KOPT-K1 (cell line): ENCODE measurements around the gene IL1A.

ENCODE experiments used
- H3K27ac ChIP-seq: fragments of 200-600 bp; sonication (generic); 2 replicates; pipeline ENCODE4 v1.5.1; 2016; ENCODE audit warnings: antibody characterized with exemption, mild to moderate bottlenecking, low read depth, low read length; ENCODE audit not compliant: poor library complexity, severe bottlenecking
- H3K36me3 ChIP-seq: fragments of 200-600 bp; sonication (generic); 2 replicates; pipeline ENCODE4 v1.5.1; 2017; ENCODE audit warnings: antibody characterized with exemption, mild to moderate bottlenecking, low read length, moderate library complexity; ENCODE audit not compliant: insufficient read depth
- H3K9me3 ChIP-seq: fragments of 200-600 bp; sonication (generic); 2 replicates; pipeline ENCODE4 v1.5.1; 2017; ENCODE audit warnings: antibody characterized with exemption, low read length, mild to moderate bottlenecking; ENCODE audit not compliant: insufficient read depth, poor library complexity, severe bottlenecking

Gene IL1A

DNA sequence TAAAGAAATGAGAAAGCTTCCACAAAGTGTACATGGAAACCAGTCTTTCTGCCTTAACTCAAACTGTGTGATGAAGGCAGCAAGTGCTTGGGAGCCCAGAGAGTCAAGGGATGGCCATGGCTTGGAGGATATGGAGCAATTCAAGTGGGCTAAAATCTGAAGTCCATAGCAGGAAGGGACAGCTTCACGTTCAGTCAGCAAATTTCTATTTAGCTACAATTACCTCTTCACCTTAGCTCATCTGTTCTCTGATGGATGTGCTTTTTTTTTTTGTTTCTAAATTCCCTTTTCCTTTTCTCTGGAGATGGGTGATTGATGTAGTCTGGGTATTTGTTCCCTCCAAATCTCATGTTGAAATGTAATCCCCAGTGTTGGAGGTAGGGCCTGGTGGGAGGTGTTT is 4.9 kb upstream of the IL1A start:
- Histone ChIP-seq H3K9me3 (no peaks in the 10 kb centered on the region), H3K27ac (no peak overlapping the region), H3K36me3 (no peaks in the 10 kb centered on the region)

DNA sequence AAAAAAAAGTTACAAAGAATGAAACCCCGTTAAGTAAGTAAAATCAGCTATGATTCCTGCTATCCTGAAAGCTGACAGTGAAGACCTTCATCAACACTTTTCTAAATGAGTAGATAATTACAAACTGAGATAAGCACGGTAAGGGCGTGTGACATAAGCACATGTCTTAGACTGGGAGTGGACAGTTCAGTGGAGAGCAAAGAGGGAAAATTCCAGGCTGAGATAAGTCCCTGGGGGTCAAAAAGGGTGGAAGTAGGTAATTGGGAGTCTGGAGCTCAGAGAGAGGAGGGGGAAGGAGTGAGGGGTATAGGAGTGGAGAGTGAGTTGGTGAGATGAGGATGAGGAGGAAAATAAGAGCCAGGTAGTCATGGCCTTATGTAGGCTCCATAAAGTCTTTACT is 4.4 kb upstream of the IL1A start:
- H3K36me3 ChIP-seq, result no peaks in the 10 kb centered on the region
- no peaks in the 10 kb centered on the region for H3K9me3 ChIP-seq
- no peak overlapping the region for H3K27ac ChIP-seq

DNA sequence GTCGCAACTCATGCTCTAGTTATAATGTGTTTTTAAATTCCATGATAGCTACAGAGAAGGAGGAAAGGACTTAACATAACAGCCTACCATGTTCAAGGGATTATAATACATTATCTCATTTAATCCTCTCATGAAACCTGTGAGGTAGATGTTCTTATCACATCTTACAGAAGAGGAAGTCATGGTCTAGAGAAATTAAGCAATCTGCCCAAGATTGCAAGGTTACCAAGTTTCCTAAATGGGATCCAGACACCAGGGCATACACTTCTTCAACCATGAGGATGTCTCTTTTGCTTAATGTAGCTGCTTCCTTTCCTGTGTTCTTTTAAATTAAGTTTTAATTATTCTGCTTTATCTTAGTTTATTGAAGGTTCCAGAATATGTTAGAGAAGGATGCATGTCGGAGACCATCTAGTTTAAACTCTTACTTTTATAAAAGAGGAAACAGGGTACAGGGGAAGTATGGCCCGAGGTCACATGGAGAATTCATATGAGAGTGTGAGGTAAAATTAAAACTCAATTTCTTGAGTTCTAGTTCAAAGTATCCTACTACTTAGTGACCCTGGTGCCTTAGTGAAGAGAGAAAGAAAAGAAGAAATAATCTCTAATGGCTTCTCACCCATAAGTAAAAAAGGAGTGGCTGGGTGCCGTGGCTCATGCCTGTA is 3.6 kb upstream of the IL1A start:
- Histone ChIP-seq H3K9me3 (no peaks in the 10 kb centered on the region), H3K27ac (no peak overlapping the region), H3K36me3 (no peaks in the 10 kb centered on the region)

DNA sequence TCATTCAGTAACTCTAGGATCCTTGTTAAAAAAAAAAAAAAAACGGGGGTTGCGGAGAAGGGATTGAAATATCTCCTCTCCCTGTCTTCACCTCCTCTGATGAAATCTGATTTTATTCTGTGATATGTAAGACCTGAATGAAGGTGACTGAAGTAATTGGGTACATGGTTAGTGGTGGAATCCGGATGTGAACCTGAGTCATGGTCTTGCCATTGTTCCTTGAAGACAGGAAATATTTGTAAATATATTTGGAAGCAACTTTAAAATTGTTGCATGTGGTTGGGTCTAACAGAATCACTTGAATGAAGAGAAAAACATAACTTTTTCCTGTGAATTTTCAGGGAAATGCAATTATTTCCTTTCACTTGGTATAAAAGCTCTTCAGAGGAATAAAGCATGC is 3.0 kb upstream of the IL1A start:
- no peaks in the 10 kb centered on the region for H3K36me3 ChIP-seq
- no peak overlapping the region for H3K27ac ChIP-seq
- no peaks in the 10 kb centered on the region for H3K9me3 ChIP-seq

DNA sequence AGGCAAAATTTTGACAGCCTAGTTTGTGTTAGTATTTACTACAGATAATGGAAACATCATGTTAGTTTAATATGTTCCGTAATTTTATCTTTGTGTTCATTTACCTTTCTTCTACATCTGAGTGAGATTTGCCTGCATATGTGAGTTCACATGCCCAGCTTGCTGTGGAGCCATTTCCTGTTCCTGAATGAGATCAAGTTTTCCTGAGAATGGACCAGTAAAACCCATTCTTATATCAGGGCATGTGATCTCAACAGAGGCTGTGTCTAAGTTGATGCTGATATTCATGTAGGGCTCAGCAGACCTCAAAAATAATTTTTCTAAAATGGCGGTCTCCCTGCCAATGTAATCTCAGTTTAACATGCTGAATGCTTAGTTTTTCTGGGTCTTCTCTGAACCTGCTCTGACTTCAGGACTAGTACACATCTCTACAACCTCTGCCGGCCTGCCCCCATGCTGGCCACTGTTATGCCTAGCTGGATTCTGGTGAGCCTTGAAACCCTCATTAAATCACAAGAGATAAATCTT is 1.0 kb downstream of the IL1A start:
- Histone ChIP-seq H3K36me3 (no peaks in the 10 kb centered on the region), H3K27ac (no peak overlapping the region), H3K9me3 (no peaks in the 10 kb centered on the region)

DNA sequence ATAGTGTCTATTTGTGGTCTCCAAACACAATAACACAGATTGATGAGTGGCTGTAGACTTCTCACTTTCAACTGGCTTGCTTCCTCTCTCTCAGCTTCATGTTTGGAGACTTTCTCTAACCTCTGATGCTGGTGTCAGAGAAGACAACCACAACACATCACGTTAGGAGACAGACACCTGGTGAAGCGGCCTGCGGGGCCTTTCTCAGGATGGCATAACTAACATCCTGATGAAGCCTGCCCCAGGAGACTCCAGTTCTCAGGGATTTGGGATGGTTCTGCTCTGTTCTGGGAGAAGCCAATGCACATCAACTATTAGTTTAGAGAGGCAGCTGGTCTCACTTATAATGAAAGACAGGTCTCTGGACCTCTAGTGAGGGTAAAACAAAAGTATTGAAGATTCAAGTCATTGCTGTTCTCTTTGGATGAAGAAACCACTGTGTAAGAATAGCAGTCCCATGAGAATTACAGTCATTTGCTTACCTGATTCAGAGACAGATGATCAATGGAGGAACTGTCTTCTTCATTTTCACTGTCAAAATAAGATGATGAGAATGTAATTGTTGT is 2.0 kb downstream of the IL1A start:
- no peak overlapping the region for H3K27ac ChIP-seq
- H3K9me3 ChIP-seq, result no peaks in the 10 kb centered on the region
- H3K36me3 ChIP-seq, result no peaks in the 10 kb centered on the region

DNA sequence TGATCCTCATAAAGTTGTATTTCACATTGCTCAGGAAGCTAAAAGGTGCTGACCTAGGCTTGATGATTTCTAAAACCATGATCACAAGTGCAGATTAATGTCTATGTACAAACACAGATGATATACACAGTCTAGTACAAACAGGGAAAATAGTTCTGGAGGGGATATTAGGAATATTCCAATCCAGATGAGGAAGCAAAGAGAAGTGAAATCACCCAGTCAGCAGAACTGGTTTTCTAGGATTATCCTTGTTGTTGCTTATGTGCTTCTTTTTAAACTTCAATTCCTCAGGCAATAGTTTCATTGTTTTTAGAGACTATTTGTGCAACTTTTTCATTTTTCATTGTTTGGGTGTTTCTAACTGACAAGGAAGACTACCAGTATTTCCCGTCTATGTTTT is 4.7 kb downstream of the IL1A start:
- Histone ChIP-seq H3K27ac (no peak overlapping the region), H3K36me3 (no peaks in the 10 kb centered on the region), H3K9me3 (no peaks in the 10 kb centered on the region)

DNA sequence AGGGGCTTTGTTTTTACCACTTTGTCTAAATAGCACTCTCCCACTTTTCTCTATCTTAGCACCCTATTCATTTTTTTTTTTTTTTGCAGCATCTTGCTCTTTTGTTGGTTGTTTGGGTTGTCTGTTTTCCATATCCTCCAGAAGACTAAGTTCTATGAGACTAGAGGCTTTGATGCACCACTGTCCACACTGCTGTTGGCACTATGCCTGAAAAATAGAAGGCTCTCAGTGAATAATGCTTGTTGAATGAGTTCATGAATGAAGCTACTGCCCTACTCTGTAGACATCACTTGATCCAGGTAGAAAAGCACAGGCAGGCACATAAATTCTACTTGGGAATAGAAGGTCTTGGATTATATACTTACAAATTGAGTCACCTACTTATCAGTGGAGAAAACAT is 7.3 kb downstream of the IL1A start:
- Histone ChIP-seq H3K36me3 (no peaks in the 10 kb centered on the region), H3K27ac (no peak overlapping the region)

DNA sequence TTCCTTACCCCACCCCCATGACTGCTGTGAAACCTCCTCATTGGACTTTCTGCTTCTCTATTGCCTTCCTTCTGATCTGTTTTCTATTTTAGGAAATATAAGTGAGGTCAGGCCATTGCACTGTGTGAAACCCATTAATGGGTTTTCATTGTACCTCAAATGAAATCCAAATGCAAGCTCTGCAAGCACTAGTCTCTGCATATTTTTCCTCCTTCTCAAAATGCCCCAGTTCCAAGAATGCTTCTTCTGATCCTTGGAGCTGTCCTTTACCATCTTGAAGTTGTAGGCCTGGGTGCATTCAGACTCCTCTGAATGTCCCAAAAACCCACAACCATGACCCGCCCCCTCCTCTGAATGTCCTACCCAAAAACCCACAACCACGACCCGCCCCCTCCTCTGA is 8.2 kb downstream of the IL1A start:
- Histone ChIP-seq H3K36me3 (no peaks in the 10 kb centered on the region), H3K27ac (no peak overlapping the region), H3K9me3 (no peaks in the 10 kb centered on the region)

More for the DNA sequence above, 7.3 kb downstream of the IL1A start:
- no peaks in the 10 kb centered on the region for H3K9me3 ChIP-seq

DNA sequence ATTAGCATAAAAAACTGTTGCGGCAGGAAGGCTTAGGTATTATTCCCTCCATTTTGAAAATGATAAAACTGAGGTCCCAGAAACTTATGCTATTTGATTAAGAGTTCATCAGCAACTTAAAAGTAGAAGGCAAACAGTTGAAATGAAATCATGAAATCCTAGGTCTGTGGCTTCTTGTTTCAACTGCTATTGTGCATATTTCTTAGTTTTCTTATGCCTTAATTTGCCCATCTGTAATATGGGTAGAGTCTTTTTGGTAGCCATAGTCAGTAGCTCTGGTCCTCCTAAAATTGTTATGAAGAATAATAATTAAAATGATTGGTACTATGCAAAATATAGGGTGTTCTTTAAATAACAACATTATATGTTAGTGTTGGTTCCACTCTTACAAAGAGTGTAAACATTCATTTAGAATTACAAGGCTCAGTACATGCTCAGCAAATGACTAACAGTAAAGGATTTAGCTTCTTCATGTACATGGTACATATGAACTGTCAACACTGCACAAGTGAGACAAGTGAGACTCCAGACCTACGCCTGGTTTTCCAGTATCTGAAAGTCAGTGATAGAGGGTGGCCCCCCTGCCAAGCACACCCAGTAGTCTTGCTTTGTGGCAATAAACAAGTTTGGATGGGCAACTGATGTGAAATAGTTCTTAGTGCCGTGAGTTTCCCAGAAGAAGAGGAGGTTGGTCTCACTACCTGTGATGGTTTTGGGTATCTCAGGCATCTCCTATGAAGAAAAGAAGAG is 9.6 kb downstream of the IL1A start:
- no peaks in the 10 kb centered on the region for H3K36me3 ChIP-seq
- no peaks in the 10 kb centered on the region for H3K9me3 ChIP-seq
- no peak overlapping the region for H3K27ac ChIP-seq

DNA sequence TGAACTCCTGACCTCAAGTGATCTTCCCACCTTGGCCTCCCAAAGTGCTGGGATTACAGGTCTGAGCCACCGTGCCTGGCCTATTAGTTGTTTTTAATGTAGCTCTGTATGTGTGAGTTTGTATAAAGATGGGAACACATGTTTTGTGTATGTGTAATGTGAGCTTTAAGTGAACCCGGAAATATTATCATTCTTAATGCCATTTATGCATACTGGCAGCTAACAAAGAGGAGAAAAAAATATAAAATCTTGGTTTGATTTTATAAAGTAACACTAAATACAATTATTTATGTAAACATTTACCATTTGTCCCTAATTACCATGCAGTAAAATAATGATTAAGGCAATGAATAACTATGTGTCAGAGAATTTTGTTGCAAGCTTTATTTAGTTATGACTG is 10.7 kb downstream of the IL1A start:
- Histone ChIP-seq H3K36me3 (no peaks in the 10 kb centered on the region), H3K27ac (no peak overlapping the region), H3K9me3 (no peaks in the 10 kb centered on the region)

DNA sequence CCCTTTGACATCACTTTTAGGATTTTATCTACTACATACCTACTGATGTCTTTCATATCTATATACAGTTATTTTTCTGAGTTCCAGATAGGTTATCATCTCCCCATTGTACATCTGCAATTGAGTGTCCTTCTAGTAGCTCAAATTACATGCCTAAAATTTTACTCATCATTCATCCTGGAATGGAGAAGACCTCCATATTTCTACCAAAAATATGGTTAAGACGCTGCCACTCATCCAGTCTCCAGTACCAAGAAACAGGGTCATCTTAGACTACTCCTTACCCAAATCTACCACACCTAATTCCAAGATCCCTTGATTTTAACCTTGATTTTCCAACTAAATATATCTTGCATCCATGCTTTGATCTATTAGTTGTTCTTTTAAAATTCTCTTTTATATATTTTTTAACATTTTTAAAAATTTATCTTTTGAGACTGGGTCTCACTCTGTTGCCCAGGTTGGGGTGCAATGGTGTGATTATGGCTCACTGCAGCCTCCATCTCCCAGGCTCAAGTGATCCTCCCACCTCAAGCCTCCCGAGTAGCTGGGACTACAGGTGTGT is 11.3 kb downstream of the IL1A start:
- Histone ChIP-seq H3K36me3 (no peaks in the 10 kb centered on the region), H3K27ac (no peak overlapping the region), H3K9me3 (peaks cover 4% of the 10 kb centered on the region)

DNA sequence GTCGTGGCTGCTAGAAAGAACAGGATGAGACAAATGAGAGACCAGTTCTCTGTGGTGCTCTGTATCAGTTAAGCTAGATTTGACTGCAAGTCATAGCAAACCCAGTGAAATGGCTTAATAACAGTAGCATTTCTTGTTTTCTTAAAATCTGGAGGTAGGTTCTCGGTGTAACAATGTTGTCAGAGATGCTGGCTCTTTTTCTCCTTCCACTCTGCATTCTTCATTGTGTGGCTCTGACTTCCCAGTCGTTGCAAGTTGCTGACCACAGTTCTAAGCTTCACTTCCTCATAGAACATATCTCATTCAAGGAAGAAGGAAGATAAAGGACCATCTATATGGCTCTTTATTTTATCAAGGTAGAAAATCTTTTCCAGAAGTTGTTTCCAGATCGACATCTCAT is 12.0 kb downstream of the IL1A start:
- Histone ChIP-seq H3K9me3 (peaks cover 11% of the 10 kb centered on the region), H3K36me3 (no peaks in the 10 kb centered on the region), H3K27ac (no peak overlapping the region)

DNA sequence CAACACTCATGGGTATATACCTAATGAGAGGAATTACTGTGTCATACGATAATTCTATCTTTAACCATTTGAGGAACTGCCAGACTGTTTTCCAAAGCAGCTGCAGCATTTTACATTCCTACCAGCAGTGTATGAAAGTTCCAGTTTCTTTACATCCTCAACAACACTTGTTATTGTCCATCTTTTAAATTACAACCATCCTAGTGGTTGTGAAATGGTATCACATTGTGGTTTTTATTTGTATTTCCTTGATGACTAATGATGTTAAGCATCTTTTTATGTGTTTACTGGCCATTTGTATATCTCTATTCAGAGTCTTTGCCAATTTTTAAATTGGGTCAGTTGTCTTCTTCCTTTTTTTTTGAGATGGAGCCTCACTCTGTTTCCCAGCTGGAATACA is 15.9 kb downstream of the IL1A start:
- peaks cover 11% of the 10 kb centered on the region for H3K9me3 ChIP-seq
- H3K36me3 ChIP-seq, result no peaks in the 10 kb centered on the region
- H3K27ac ChIP-seq, result no peak overlapping the region

DNA sequence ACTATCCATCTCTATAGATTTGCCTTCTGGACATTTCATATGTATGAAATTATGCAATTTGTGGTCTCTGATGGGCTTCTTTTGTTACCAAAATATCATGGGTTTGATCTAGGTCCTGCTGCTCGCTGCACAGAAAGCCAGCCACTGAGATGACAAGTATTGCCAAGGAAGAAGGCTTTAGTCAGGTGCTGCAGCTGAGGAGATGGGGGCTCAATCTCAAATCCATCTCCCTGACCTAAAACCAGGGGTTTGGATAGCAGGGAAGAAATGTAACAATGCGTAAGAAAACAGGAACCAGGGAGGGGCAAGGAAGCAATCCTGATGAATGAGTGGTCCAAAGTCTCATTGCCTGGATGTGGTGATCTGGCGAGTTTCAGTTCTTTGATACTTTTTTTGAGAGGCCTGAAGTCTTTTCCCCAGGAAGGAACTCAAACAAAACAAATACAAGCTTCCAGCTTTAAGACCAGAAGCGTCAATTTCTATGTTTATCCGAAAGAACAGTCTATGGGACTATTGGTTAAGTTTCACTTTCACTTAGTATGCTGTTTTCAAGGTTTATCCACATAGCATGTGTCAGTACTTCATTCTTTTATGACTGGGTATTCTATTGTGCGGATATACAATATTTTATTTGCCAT is 16.5 kb downstream of the IL1A start:
- Histone ChIP-seq H3K27ac (no peak overlapping the region), H3K36me3 (peaks cover 3% of the 10 kb centered on the region), H3K9me3 (peaks cover 11% of the 10 kb centered on the region)
